NCI-H1092 treated with DMSO at 0.1 percent for 48 hours (cell line): ENCODE measurements around the gene DLG2.
A peak's percentile ranks its signal among the peaks of the same experiment; 100 is the strongest.

ENCODE experiments used
- DNase-seq: peaks from one replicate; lab custom pipeline; 2025; lab: John Stamatoyannopoulos, UW

The DLG2 gene

GRCh38 chr11:85109141-85109540, 518.0 kb downstream of the DLG2 start:
- no peak for DNase-seq

GRCh38 chr11:85105868-85106267, 521.3 kb downstream of the DLG2 start:
- DNase-seq = no peak

- DNase-seq = no peak
Measured at GRCh38 chr11:85099522-85099921, 527.6 kb downstream of the DLG2 start.

GRCh38 chr11:85098996-85099395, 528.1 kb downstream of the DLG2 start:
- no peak for DNase-seq

- no peak for DNase-seq
Measured at GRCh38 chr11:85096939-85097338, 530.2 kb downstream of the DLG2 start.

- no peak for DNase-seq
Measured at GRCh38 chr11:85095239-85095638, 531.9 kb downstream of the DLG2 start.

- DNase-seq = no peak
Measured at GRCh38 chr11:85094795-85095194, 532.3 kb downstream of the DLG2 start.

GRCh38 chr11:85089654-85090053, 537.5 kb downstream of the DLG2 start:
- DNase-seq = no peak

GRCh38 chr11:85088286-85088685, 538.9 kb downstream of the DLG2 start:
- DNase-seq = no peak

GRCh38 chr11:85086504-85087284, 540.5 kb downstream of the DLG2 start:
- DNase-seq = no peak

- peak; percentile 88 for DNase-seq
Measured at GRCh38 chr11:85076535-85077330, 550.4 kb downstream of the DLG2 start.

GRCh38 chr11:85062659-85063058, 564.5 kb downstream of the DLG2 start:
- DNase-seq = no peak

- DNase-seq = no peak
Measured at GRCh38 chr11:85052636-85053035, 574.5 kb downstream of the DLG2 start.

GRCh38 chr11:85048801-85049200, 578.3 kb downstream of the DLG2 start:
- no peak for DNase-seq

GRCh38 chr11:85045716-85046115, 581.4 kb downstream of the DLG2 start:
- no peak for DNase-seq

- DNase-seq = no peak
Measured at GRCh38 chr11:85044911-85045310, 582.2 kb downstream of the DLG2 start.

GRCh38 chr11:85042361-85042760, 584.8 kb downstream of the DLG2 start:
- DNase-seq = no peak

- DNase-seq = no peak
Measured at GRCh38 chr11:85040166-85040565, 587.0 kb downstream of the DLG2 start.

- DNase-seq = peak; percentile 35
Measured at GRCh38 chr11:85029964-85030363, 597.2 kb downstream of the DLG2 start.

GRCh38 chr11:85028329-85029101, 598.6 kb downstream of the DLG2 start:
- DNase-seq = no peak

- DNase-seq = no peak
Measured at GRCh38 chr11:85027346-85027745, 599.8 kb downstream of the DLG2 start.

GRCh38 chr11:85021058-85021457, 606.1 kb downstream of the DLG2 start:
- DNase-seq = peak; percentile 16

- no peak for DNase-seq
Measured at GRCh38 chr11:84993386-84993785, 633.8 kb downstream of the DLG2 start.
